Measurements from ENCODE around the gene IL36B.

IL36B gene

GRCh38 chr2:113009622-113010021 lies 43.0 kb downstream of the IL36B start:
- DNase-seq (ENCODE audit: low spot score) = no peak

GRCh38 chr2:113007250-113007649 lies 45.4 kb downstream of the IL36B start:
- no peak for DNase-seq (ENCODE audit: low spot score)

DNA sequence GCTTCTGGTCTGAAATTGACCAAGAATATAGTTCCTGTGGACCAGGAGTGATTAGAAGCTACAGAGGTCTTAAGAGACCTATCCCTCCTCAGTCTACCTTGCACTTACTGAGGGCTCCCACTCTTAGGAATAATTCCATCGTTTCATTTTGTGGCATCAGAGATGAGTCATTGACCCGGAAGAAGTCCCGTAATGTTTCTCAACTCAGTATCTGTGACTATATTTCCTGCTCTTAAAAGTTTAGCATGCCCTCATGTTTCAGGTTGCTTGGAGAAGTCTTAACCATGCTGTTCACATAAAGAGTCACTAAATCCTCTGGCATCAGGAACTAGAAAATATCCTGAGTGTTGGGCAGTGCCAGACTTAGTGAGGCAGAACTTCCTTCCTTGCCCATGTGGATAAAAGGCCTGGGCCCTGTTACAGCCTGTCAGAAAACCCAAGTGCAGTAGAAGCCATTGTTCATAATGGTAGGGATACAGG lies 47.6 kb downstream of the IL36B start, which contains the start of gene IL36A:
Gene IL36A, plus strand, starts transcription at position 430 of the 480 bp plus-strand sequence. CDS start 413 bp downstream, outside the sequence.
- no peak for DNase-seq (ENCODE audit: low spot score)

DNA sequence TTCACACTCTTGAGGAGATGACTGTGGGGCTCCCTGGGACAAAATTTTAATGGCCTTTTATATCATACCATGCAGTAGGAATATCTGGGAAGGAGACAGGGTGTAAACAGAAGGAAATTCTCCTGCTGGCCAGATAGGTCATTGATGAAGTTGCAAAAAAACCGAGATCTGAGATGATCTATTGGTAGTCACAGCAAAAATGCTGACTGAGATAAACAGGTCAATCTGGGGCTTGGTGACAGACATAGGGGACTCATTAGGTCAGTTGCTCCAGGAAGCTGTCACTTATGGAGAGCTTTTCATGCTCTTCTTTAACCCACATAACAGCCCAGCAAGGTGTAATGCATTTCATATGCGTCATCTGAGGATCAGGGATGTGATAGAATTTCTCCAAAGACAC lies 50.0 kb downstream of the IL36B start:
- no peak for DNase-seq (ENCODE audit: low spot score)

DNA sequence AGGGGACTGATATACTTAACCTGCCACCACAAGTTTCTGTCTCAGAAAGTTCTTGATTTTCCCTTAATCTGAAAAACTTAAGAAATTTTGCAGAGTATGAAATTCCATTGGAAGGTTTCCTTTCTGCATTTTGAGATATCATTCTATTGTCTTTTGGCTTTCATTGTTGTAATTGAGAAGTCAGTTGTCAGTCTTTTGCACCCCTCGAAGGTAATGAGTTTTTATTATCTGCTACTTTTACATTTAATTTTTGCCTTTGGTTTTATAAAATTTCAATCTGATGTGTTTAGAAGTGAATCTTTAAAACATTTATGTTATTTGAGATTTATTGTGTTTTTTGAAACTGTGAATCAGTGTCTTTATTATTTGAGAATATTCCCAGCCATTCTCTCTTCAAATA lies 52.2 kb downstream of the IL36B start:
- no peak for DNase-seq (ENCODE audit: low spot score)

DNA sequence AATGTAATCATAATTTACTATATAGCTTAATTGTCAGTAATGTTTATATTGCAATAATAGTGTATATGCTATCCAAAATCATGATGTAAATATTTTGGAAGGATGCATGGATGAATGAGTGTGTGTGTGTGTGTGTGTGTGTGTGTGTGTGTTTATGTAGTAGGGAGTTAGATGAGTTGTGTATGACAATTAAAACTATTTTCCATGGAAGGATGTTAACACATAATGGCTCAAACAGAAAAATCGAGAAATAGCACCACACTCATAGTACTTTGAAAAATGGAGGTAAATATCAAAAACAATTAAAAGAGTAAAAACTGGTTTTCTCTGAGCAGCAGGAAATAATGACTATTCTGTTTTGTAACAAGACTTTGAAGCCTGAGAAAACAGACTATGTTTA lies 55.5 kb downstream of the IL36B start:
- no peak for DNase-seq (ENCODE audit: low spot score)

GRCh38 chr2:112996635-112997034 lies 56.0 kb downstream of the IL36B start:
- no peak for DNase-seq (ENCODE audit: low spot score)

- DNase-seq (ENCODE audit: low spot score) = no peak
These were observed 57.2 kb downstream of the IL36B start for GRCh38 chr2:112995346-112995920.

- DNase-seq (ENCODE audit: low spot score) = no peak
These were observed 58.0 kb downstream of the IL36B start for GRCh38 chr2:112994648-112995047.

DNA sequence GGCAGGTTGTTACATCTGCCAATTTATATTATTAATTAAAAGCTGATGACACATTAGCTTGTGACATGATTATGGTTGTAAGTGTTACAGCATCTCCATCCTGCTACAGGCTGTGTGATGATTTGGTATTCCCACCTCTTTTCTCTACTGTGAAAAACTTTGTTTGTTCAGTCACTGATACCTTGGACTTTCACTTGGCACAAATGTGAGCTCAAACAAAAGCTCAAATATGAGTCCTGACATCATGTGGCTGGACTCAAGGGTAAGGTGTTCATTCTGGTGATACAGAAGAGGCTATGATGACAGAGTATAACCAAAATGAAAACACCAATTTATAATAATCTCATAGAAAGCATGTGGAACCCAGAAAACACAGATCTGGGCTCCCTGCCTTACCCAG lies 58.8 kb downstream of the IL36B start:
- DNase-seq (ENCODE audit: low spot score) = no peak

GRCh38 chr2:112989611-112990010 lies 63.1 kb downstream of the IL36B start:
- DNase-seq (ENCODE audit: low spot score) = no peak

GRCh38 chr2:112985090-112985489 lies 67.6 kb downstream of the IL36B start:
- no peak for DNase-seq (ENCODE audit: low spot score)

DNA sequence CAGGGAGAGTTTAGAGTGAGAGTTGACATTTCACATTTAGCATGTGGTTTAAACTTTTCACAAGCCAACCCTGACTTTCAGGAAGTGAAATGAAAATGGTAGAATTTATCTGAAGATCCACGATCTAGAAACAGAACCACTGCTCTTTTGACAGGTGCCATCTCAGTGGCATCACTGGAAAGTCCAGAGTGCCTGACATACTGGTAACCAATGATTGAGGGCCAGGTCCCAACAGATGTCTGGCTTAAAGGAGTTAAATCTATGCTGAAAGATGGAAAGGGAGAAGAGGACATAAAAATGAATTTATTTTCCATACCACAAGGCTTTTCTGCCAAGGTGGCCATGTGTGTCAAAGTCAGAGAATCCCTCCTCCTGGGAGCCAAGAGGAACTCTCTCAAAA lies 72.1 kb downstream of the IL36B start:
- no peak for DNase-seq (ENCODE audit: low spot score)

DNA sequence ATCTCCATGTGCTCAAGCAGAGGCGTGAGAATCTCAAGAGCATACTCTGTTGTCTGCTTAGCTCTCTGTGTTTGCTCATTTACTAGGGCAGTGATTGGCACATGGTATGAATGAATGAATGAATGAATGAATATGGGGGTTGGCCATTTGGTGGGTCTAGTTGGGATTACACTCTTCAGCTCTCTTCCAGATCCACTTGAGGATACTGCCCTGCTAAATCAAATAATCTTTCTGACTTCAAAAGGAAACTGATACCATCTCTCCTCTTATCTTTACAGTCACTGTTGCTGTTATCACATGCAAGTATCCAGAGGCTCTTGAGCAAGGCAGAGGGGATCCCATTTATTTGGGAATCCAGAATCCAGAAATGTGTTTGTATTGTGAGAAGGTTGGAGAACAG lies 72.9 kb downstream of the IL36B start:
- DNase-seq (ENCODE audit: low spot score) = no peak

GRCh38 chr2:112977559-112978056 lies 75.1 kb downstream of the IL36B start, which contains the start of gene IL36G:
TSS of gene IL36G (plus strand) at chr2:112978006. CDS start at chr2:112978639, 633 bp downstream.
- no peak for DNase-seq (ENCODE audit: low spot score)

Measured in D341Med (cell line).